Gastrocnemius medialis (tissue), 4 donors: Measurements from ENCODE around the gene HMG20A. TPM values are rescaled to one million over a fixed set of nuclear protein-coding genes. Genes with fewer than 3 reads are reported as not detected.

Experiments used
- ATAC-seq, 2 donors: fragments of 150-250 bp; one replicate each; pipeline ENCODE4 v1.9.1; 2016
- DNase-seq, 2 donors: peaks; one replicate each; pipeline ENCODE4 v3.0.0-alpha.2; 2019
- H3K27ac ChIP-seq, 4 donors: fragments of 200-600 bp; sonication (generic); 1 replicate in 1 of 4; 2 replicates in 3 of 4; pipeline ENCODE4 v1.5.1; 2016 to 2018; ENCODE audit warnings: mild to moderate bottlenecking in 2 of 4, moderate library complexity in 1 of 4
- H3K27me3 ChIP-seq, 3 donors: fragments of 200-600 bp; sonication (generic) in 2 of 3; 1 replicate in 1 of 3; 2 replicates in 2 of 3; pipeline versions ENCODE4 v1.5.1 to v1.6.0; 2016 to 2019; ENCODE audit warnings: mild to moderate bottlenecking in 1 of 3, moderate library complexity in 1 of 3
- H3K36me3 ChIP-seq, 2 donors: fragments of 200-600 bp; sonication (generic) in 1 of 2; one replicate each; pipeline ENCODE4 v1.5.1; 2017 to 2018
- H3K4me1 ChIP-seq, 2 donors: fragments of 200-600 bp; sonication (generic) in 1 of 2; one replicate each; pipeline ENCODE4 v1.5.1; 2016 to 2017; ENCODE audit warnings: mild to moderate bottlenecking in 2 of 2
- H3K4me3 ChIP-seq, 4 donors: fragments of 200-600 bp; sonication (generic) in 3 of 4; 1 replicate in 1 of 4; 2 replicates in 3 of 4; pipeline ENCODE4 v1.5.1; 2016 to 2019; ENCODE audit warnings: mild to moderate bottlenecking in 2 of 4
- H3K9me3 ChIP-seq, 3 donors: fragments of 200-600 bp; sonication (generic) in 2 of 3; 1 replicate in 1 of 3; 2 replicates in 2 of 3; pipeline ENCODE4 v1.5.1; 2016 to 2019
- POLR2A ChIP-seq, 2 donors: fragments of 450-650 bp; IDR thresholded peaks; one replicate each; pipeline ENCODE4 v1.6.1; 2017; ENCODE audit warnings: antibody characterized with exemption in 2 of 2, mild to moderate bottlenecking in 2 of 2, moderate library complexity in 2 of 2
- in situ Hi-C, 4 donors: fragments of 200-750 bp; cut with MboI; loops; one replicate each; pipeline versions ENCODE4 v1.15.0 to v1.8.0; 2017; ENCODE audit warnings: low sequenced_read_pairs in 4 of 4
- intact Hi-C: fragments of 100-400 bp; cut with DNase I; formaldehyde crosslinking; loops from one replicate; pipeline ENCODE4 v1.15.1; 2023; ENCODE audit warnings: low total_unique reads
- total RNA-seq, 4 donors: library from RNA; depleted of rRNA; stranded (reverse); fragments of >200 nt; gene quantifications; one replicate each; pipeline versions ENCODE4 v1.1.0 to v1.2.3, GENCODE V29; 2016
- TF ChIP-seq, protein P1 (sequence below), 5 experiments: fragments of 450-650 bp in 3 of 5; fragments of 200-600 bp in 2 of 5; sonication (generic) in 2 of 5; IDR thresholded peaks in 4 of 5; conservative IDR thresholded peaks in 1 of 5; 1 replicate in 4 of 5; 2 replicates in 1 of 5; pipeline ENCODE4 v1.5.1; 2016 to 2019; ENCODE audit warnings: antibody characterized with exemption in 5 of 5, mild to moderate bottlenecking in 3 of 5, moderate library complexity in 3 of 5

Gene HMG20A
- total RNA-seq, 4 donors from 2014 or later: 17.7 to 39.6 (median 29.9) TPM

- H3K4me1 ChIP-seq: peaks cover 50 to 77% of the 10 kb centered on the region in 2 donors
- intact Hi-C loops: no loop called here
- ATAC-seq: no peak
Observed at GRCh38 chr15:77386626-77387025, 34.1 kb upstream of the HMG20A start.

GRCh38 chr15:77387365-77388105 is 33.2 kb upstream of the HMG20A start:
- Histone ChIP-seq H3K4me1 (peaks cover 55 to 81% of the 10 kb centered on the region in 2 donors), H3K4me3 (no peak overlapping the region), H3K9me3 (no peaks in the 10 kb centered on the region), H3K27ac (no peak overlapping the region), H3K36me3 (no peaks in the 10 kb centered on the region), H3K27me3 (no peaks in the 10 kb centered on the region)
- intact Hi-C loops: no loop called here
- in situ Hi-C loops: no loop called here
- TF ChIP-seq, protein P1, sequence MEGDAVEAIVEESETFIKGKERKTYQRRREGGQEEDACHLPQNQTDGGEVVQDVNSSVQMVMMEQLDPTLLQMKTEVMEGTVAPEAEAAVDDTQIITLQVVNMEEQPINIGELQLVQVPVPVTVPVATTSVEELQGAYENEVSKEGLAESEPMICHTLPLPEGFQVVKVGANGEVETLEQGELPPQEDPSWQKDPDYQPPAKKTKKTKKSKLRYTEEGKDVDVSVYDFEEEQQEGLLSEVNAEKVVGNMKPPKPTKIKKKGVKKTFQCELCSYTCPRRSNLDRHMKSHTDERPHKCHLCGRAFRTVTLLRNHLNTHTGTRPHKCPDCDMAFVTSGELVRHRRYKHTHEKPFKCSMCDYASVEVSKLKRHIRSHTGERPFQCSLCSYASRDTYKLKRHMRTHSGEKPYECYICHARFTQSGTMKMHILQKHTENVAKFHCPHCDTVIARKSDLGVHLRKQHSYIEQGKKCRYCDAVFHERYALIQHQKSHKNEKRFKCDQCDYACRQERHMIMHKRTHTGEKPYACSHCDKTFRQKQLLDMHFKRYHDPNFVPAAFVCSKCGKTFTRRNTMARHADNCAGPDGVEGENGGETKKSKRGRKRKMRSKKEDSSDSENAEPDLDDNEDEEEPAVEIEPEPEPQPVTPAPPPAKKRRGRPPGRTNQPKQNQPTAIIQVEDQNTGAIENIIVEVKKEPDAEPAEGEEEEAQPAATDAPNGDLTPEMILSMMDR (IDR thresholded peaks at IDR 0.05 in 4 of 5, conservative IDR thresholded peaks at IDR 0.05 in 1 of 5): no peak
- TF ChIP-seq POLR2A (IDR thresholded peaks at IDR 0.05): no peak
- DNase-seq: no peak
- ATAC-seq: no peak

More at GRCh38 chr15:77386626-77387025, 34.1 kb upstream of the HMG20A start:
- in situ Hi-C loops: no loop called here
- no peaks in the 10 kb centered on the region for H3K36me3 ChIP-seq
- H3K27me3 ChIP-seq: no peaks in the 10 kb centered on the region
- H3K27ac ChIP-seq: no peak overlapping the region
- no peaks in the 10 kb centered on the region for H3K9me3 ChIP-seq
- TF ChIP-seq POLR2A (IDR thresholded peaks at IDR 0.05): no peak
- TF ChIP-seq, protein P1 (IDR thresholded peaks at IDR 0.05 in 4 of 5, conservative IDR thresholded peaks at IDR 0.05 in 1 of 5): no peak
- no peak overlapping the region for H3K4me3 ChIP-seq
- no peak for DNase-seq

DNA sequence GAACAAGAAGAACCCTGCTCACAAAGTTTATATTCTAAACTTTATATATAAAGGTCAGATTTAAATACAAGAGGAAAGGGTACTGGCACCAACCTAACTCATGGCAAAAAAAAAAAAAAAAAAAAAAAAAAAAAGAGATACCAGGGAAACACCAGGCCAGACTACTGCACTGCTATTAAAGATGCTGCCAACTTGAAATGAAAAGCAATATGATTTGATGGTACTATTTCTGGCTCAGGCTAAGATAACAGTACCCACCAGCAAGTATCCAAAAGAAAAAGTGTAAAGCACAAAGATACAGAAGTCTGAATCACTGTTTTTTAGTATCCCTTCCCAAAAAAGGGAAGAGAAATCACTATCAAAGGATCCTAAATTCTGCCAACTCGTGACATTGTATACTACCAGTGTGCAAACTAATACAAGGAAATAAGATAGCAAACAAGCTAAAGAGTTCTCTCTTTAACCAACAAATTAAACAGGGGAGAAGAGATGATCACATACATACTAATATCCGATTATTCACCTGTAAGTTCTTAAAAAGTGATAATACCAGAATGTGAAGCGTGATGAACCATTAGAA is 29.2 kb upstream of the HMG20A start:
- no peak for TF ChIP-seq POLR2A (IDR thresholded peaks at IDR 0.05)
- TF ChIP-seq, protein P1 (IDR thresholded peaks at IDR 0.05 in 4 of 5, conservative IDR thresholded peaks at IDR 0.05 in 1 of 5): no peak
- no peaks in the 10 kb centered on the region for H3K27me3 ChIP-seq
- in situ Hi-C loops (no loop called here), intact Hi-C loops (no loop called here)
- no peak for ATAC-seq
- H3K4me3 ChIP-seq: no peak overlapping the region
- peaks cover 30 to 54% of the 10 kb centered on the region in 2 donors for H3K4me1 ChIP-seq
- no peaks in the 10 kb centered on the region for H3K36me3 ChIP-seq
- H3K27ac ChIP-seq: no peak overlapping the region
- peaks cover 0 to 6% (median 0%) of the 10 kb centered on the region in 3 donors for H3K9me3 ChIP-seq
- DNase-seq: no peak

GRCh38 chr15:77392762-77393470 is 27.8 kb upstream of the HMG20A start:
- H3K4me3 ChIP-seq: no peak overlapping the region
- no peaks in the 10 kb centered on the region for H3K36me3 ChIP-seq
- intact Hi-C loops (no loop called here), in situ Hi-C loops (no loop called here)
- no peak overlapping the region for H3K27ac ChIP-seq
- TF ChIP-seq POLR2A (IDR thresholded peaks at IDR 0.05): no peak
- TF ChIP-seq, protein P1 (IDR thresholded peaks at IDR 0.05 in 4 of 5, conservative IDR thresholded peaks at IDR 0.05 in 1 of 5): no peak
- no peaks in the 10 kb centered on the region for H3K27me3 ChIP-seq
- DNase-seq: no peak
- ATAC-seq: no peak
- H3K9me3 ChIP-seq: peaks cover 0 to 6% (median 0%) of the 10 kb centered on the region in 3 donors
- H3K4me1 ChIP-seq: peaks cover 16 to 39% of the 10 kb centered on the region in 2 donors
